HG03196 (cell line): ENCODE measurements around the gene TCF3.
"Not testable (repeated sequence)": the region's sequence is repeated elsewhere in the genome, so short reads cannot be mapped to it uniquely, and the experiment has no call there.

Experiments used
- ATAC-seq: cut with Tn5 transposase; IDR thresholded peaks from one replicate; pipeline ENCODE4 v1.9.1; 2021; ENCODE audit not compliant: unreplicated experiment

TCF3 gene

DNA sequence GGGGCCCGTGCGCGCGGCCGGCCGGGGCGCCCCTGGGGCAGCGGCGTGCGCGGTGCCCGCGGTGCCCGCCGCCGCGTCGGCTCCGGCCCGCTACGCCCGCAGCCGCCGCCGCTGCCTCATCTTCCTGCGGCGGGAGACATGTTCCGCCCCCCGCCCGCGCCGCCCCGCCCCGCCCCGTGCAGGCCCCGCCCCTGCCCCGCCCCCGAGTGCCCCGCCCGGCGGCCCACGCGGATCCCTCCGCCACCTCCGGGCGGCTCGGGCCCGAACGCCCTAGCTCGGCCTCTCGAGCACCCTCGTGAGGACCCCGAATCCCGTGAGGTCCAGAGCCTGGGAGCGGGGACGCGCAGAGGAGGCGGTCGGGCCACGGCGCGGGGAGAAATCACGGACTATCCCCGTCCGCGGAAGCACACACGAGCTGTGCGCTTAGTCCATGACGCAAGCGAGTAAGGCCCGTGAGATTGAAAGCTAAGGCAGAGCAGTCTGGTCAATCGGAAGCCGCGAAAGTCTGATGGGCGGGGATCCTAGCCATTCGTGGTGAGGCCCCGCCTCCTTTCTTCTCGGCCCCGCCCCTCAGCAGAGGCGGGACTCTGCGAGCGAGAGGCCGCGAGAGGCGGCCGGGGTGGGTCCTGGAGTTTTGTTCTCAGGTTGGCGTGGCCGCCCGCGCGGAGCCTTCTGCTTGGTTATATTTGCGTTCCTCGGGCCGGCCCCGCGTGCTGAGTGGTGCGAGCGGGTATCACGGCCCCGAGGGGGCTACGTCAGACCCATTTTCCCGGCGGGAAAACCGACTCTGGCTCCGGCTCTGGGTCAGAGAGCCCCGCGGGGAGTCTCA is at the start of gene TCF3:
TSS of gene TCF3 (minus strand) at position 145 of the 829 bp plus-strand sequence. CDS start 2,367 bp downstream, outside the sequence.
- ATAC-seq = peak; percentile 52

DNA sequence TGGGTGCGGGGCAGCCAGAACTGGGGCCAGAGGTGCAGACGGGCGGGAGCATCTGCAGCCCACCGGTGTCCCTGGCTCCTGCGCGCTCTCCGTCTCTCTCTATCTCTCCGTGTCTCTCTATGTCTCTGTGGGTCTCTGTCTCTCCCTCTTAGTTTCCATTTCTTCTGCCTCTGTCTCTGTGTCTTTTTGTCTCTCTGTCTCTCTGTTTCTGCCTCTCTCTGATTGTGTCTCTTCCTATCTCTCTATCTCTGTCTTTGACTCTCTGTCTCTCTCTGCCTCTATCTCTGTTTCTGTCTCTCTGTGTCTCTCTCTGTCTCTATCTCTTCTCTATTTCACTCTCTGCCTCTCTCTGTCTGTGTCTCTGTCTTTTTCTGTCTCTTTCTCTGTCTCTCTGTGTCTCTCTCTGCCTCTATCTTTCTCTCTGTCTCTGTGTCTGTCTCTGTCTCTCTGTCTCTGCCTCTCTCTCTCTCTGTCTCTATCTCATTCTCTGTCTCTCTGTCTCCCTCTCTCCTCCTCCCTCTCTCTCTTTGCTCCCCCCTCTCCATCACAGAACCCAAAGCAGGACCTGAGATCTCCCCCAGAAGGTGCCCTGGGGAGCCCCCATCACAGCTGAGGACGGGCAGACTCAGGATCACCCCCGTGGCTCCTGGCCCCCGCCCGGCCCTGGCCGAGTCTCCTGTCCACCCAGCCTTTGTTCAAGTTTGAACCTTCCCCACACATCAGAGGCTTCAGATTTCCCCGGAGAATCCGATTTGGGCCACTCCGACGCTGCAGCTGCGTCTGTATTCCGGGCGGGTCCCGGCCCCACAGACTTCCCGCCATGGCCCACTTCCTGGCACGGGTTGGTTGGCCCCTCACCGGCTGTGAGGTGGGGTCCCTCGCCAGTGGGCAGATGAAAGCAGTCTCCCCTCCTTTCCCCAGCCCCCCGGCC is 48.6 kb upstream of the TCF3 start:
- no peak for ATAC-seq

DNA sequence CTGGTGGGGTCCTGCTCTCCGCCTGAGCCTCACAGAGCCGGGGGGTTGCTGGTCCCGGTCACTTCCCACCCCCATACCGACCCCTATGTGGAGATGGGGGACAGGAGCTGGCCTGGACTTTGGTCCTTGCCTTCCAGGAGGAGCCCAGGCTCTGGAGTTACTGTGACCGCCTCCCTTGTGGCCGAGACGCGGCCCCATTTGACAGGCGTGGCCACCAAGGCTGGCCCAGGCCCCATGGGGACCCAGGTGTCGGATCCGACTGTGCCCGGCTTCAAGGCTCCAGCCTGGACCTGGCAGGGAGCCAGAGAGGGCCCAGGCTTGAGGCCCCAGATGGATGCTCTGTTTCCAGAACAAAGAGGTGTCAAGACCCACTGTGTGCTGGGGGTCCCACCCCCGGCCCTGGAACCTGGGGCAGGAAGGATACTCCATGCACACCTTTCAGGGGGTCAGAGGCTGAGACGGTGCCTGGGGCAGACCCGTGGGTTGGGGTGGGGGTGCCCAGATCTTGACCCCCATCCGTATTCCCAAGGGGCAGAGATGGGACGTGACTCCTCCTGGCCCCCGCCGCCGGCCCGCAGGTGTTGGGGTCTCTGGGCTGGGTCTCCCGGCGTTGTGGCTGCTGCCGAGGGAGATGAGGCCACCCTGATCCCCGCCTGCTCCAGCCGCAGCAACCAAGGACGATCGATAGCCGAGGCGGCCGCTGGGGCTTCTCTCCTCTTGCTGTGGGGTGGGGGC is 47.8 kb upstream of the TCF3 start:
- no peak for ATAC-seq

DNA sequence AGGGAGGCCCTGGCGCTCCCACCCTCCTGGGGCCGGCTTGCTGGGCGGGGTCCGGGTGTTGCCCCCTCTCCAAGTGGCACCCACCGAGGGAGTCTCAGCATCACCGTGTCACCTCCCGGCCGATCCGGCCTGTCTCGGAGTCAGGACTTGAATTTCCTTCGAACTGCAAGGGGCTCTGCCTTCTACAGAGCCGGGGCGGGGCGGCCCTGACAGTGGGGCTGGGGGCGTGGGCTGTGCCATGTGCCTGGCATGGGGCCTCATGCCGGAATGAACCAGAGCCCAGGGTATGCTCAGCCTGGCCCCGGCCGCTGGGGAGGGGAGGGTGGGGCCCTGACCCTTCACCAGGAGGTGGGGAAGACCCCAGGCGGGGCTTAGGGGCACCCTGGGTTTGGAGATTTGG is 47.0 kb upstream of the TCF3 start:
- ATAC-seq = no peak

DNA sequence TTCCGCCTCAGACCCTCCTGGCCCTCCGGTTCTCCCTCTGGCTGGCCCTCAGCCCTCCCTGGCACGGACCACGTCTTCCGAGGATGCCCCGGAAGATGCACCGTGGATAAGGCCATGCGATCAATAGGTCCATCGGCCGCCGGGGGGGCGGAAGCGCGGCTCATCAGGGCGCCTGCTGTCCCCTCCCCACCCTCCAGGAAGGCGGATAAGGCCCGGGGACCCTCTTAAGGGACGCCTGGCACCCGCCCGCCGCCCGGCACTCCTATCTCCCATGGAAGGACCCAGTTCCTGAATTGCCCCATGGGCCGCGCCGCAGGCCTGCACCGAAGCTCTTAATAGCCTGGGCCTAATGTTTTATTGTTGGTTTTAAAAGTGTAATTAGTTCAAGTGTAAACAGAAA is 46.2 kb upstream of the TCF3 start:
- ATAC-seq = no peak

DNA sequence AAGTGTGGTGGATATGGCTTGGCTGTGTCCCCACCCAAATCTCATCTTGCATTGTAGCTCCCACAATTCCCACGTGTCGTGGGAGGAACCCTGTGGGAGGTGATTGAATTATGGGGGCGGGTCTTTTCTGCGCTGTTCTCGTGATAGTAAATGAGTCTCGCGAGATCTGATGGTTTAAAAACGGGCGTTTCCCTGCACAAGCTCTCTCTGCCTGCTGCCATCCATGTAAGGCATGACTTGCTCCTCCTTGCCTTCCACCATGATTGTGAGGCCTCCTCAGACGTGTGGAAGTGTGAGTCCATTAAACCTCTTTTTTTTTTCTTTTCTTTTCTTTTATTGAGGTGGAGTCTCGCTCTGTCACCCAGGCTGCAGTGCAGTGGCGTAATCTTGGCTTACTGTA is 43.1 kb upstream of the TCF3 start:
- not testable (repeated sequence) for ATAC-seq

DNA sequence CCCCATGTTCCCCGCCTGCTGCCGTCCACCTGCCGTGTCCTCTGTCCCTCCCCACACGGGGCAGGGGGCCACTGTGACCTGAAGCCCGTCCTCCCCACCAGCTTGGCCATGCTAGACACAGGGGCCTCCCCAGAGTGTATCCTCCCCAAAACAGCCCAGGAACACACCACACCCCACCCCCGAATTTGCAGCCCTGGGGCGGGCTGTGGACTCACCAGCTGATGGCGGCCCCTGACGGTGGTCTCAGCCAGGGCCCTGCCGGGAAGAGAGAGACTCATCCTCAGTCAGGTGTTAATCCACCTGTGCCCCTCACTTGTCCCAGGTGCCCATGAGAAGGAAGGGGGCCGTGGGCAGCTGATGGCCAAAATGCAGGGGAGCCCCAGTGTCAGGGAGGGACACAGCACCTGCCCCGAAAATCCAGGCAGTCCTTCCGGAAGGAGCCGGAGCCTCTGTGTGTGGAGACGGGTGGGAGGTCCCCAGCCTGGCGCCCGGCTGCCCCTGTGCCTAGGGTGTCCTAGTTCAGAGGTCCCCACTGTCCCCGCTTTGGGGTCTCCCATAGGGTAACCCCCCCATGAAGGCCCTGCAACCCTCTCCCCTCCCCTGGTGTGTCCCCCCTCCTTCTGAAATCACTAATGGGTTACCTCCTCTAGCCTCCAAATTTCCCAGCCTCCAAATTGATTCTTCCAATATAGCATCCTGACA is 39.3 kb upstream of the TCF3 start:
- no peak for ATAC-seq

DNA sequence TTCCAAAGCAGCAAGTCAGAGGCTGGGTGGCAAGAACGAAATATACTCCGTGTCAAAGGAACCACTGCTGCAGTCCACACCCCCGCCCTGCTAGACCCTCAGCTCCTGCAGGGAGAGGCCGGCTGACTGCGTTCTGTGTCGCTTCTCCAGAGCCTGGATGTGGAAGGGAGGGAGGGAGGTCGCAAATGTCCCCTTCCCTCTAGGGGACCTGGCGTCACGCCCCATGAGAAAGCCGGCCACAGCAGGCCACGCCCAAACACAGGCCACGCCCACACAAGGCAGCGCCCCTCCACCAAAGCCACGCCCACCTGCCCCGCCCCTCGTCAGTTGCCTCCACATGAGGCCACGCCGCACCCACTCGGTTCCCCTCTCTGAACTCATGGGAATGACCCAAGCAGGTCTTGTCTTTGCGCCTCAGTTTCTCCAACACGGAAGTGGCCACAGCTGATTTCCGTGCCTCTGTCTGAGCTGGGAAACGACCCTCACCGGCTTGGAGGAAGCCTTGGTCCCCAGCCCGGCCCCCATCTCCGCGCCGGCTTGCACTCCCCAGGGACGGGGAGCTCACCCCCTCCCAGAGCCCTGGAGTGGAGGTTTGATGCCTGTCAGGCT is 38.4 kb upstream of the TCF3 start:
- ATAC-seq = no peak

DNA sequence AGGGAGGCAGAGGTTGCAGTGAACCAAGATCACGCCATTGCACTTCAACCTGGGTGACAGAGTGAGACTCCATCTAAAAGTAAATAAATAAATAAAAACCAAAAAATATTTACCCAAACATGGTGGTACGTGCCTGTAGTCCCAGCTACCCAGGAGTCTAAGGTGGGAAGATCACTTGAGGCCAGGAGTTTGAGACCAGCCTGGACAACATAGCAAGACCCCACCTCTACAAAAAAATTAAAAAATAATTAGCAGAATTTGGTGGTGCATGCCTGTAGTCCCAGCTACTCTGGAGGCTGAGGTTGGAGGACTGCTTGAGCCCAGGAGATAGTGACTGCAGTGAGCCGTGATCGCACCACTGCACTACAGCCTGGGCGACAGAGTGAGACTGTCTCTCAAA is 33.4 kb upstream of the TCF3 start:
- not testable (repeated sequence) for ATAC-seq

DNA sequence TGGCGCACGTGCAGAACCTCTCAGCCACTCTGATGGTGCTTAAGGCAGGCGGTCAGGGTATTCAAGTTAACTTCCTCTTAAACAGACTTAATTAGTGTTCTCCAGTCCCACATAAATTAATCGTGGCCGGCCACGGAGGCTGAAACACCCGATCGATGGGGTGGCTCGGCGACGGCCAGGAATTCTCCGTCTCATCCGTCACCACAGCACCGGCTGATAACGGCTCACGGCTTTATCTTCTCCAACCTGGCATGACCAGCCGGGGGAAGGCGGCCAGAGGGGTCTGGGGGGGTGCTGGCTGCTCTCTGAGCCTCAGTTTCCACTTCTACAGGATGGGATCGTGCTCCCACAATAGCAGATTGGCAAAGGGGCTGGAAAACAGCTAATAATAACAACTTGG is 32.6 kb upstream of the TCF3 start:
- no peak for ATAC-seq

DNA sequence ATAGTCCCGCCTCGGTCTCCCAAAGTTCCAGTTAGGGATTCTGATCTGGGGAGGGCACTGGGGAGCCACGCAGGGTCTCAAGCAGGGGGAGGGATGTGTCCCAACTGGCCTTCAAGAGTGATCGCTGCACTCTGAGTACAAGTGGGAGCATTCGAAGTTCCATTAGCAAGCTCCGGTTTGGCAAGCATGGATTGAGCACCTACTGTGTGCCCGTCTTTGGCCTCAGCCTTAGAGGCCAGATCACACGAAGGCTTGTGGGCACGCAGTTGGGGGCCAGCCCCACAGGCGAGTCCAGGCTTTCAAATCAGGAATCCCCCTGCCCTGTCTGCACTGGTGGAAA is 32.1 kb upstream of the TCF3 start:
- no peak for ATAC-seq

DNA sequence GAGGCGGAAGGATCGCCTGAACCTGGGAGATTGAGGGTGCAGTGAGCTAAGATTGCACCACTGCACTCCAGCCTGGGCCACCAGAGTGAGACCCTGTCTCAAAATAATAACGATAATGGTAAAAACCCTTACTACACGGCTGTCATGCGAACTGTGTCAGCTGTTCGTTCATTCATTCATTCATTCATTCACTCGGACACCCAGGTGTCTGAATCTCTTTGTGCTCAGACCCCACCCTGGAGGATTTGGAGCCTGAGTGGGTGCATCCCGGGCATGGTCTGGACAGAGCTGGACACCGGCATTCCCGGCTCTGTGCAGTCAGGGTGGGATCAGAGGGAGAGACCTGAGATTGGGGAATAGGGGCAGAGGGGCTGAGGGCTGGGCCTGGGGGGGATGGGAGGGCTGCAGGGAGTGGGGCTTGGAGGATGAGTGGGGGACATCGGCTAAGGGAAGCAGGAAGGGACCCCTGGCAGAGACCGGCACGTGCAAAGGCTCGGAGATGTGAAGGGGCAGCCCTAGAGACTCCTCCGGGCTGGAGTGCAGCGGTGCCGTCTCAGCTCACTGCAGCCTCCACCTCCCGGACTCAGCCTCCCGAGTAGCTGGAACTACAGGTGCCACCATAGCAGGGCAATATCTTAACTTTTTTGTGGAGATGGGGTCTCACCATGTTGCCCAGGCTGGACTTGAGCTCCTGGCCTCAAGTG is 31.6 kb upstream of the TCF3 start:
- ATAC-seq = no peak

DNA sequence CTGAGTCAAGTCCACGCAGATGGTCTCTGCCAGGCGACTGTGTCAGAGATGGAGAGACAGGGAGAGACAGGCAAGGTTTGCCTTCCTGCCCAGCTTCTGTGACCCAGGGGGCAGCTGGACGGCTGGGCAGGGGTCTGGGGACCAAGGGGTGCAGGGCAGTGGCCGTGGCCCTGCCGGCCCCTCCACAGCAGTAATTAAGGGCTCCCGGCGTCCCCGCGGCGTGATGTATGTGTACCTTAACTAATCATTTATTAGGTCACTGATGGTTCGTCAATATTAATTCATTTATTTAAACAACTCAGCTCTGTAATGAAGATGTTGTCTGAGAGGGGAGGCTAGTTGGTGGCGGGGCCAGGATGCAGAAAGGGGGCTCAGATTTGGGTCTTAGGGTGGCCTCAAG is 28.6 kb upstream of the TCF3 start:
- ATAC-seq = no peak

DNA sequence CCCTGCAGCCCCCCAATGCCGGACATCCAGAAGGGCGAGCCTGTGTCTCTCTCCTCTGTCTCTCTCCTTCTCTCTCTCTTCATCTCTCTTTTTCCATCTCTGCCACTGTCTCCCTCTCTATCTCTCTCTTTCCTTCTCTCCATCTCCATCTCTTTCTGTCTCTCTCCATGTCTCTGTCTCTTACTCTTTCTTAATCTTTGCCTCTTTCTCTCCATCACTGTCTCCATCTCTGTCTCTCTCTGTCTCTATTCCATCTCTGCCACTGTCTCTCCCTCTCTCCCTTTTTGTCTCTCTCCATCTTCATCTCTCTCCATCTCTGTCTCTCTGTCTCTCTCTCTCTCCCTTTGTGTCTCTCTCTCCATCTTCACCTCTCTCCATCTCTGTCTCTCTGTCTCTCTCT is 25.7 kb upstream of the TCF3 start:
- ATAC-seq = no peak

DNA sequence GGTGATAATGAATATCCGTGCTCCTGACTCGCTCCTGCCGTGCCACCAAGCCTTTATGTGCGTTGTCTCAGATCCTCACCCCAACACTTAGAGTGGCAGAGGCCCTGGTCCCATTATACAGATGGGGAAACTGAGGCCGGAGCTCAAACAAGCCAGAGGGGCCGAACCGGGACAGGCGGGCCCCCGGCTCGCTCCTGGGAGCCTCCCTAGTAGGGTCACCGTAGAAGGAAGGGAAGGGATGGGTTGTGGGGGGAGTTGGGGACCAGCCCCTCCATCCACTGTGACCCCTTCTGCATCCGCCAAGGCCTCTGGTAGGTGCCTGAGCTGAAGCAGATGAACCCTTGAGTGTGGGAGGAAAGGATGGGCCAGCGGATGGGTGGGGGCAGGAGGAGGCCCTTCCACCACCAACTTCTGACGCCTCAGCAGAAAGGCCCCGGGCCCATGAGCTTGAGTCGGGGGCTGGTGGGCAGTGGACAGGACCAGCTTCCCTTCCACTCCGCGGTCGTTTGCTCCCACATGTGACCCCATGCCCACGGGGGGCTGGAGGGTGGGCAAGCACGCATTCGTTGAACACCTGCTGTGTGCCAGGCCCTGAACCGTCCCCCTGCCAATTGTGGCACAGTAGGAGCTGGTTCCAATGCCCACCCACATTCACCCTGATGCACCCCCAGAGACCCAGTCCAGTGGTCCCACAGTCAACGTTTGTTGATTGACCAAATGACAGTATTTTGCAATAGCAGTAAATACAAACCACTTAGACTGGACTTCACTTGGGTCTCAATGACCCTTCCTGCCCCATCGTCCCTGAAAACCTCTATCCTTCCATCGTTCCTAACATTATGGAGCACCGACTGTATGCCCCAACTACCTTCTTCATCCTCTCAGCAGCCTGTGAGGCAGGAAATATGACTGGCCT is 24.2 kb upstream of the TCF3 start:
- ATAC-seq = no peak

DNA sequence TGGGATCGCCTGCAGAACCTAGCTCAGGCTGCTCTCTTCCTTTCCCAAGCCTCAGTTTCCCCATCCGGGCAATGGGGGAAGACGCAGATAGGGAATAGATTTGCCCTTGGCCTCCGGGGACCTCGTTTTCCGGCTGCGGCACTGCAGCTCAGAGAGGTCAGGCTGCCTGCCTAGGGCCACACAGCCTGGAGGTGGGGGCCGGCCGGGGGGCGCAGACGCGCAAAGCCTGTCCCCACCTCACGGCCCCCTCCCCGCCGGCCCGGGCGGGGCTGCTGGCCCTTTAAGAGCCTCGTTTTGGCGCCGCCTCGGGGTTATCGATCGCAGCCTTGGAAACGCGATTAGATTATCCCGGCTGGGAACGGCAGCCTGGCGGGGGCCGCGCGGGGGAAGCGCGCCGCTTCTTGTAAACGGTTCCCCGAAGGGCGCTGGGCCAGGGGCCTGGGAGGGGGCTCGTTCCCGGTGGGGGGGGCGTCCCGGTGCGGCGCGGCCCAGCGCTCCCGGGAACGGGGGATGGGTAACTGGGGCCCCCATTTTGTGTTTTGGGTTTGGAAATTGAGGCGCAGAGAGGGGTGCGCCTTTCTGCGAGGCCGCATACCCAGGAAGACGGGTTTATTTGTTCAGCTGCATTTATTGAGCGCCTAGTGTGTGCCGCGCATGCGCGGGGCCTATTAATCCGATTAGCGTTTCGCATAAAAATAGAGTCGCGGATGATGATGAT is 23.4 kb upstream of the TCF3 start:
- no peak for ATAC-seq

DNA sequence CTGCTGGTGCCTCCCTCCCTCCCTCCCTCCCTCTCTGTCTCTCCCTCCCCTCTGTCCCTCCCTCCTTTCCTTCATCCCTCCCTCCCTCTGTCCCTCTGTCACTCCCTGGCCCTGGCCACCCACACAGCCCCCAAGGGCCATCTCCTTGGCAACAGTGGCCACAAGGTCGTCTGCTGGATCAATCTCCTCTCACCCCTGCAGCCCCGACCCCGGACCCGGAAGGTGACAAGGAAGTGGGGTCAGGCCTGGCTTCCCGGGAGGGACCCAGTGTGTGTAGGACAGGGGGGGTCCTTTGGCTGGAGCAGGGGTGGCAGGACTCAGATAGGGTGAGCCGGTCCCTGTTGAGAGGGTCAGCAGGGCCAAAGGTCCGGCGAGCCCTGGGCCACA is 21.9 kb upstream of the TCF3 start:
- ATAC-seq = no peak

DNA sequence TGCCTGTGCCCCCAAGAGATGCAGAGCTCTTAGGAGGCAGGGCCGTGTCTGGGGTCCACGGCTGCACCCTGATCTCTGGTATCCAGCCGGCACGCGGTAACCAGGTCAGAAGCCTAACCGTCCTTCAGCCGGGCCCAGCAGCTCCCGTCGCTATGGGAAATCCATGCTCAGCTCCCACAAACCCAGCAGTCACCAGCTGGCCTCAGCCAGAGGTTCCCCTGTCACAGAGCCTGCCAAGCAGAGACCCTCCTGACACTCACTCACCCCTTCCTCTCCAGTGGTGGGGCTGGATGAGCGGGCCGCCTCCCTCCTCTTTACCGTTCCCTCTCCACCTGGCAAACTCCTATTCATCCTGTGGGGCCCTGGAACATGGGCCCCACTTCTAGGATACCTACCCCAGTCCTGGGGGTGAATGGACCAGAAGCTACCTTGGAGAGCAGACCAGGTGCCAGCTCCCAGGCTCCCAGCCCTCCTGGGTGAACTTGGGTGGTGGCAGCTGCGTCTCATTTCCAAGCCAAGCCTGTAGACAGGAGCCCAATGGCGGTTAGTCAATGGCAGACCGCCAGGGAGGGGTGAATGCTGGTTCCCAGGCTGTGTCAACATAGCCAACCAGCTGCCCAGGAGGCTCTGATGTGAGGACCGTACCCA is 21.4 kb upstream of the TCF3 start:
- no peak for ATAC-seq
